HL-60 (cell line): ENCODE measurements around the gene IL17RB.

Experiments used
- DNase-seq, 2 experiments: peaks; one replicate each; pipeline ENCODE4 v3.0.0-alpha.2; 2010 to 2020; ENCODE audit warnings: low read depth in 1 of 2, low spot score in 1 of 2
- H3K27ac ChIP-seq: fragments of 250-450 bp; sonication (Bioruptor Pico); replicated peaks from 2 replicates; pipeline ENCODE4 v1.5.1; 2020; ENCODE audit warnings: mild to moderate bottlenecking, moderate library complexity
- H3K27me3 ChIP-seq: fragments of 250-450 bp; sonication (Bioruptor Pico); 2 replicates; pipeline ENCODE4 v1.5.1; 2021; ENCODE audit warnings: mild to moderate bottlenecking, moderate library complexity; ENCODE audit not compliant: insufficient read depth, poor library complexity, severe bottlenecking
- H3K4me3 ChIP-seq: replicated peaks from 2 replicates; pipeline ENCODE4 v1.5.1; 2011; ENCODE audit warnings: mild to moderate bottlenecking, control low read depth, low read length; ENCODE audit not compliant: insufficient read depth
- GABPA ChIP-seq: IDR thresholded peaks from 2 replicates; pipeline ENCODE4 v1.6.1; 2012; ENCODE audit warnings: low read depth
- POLR2AphosphoS5 ChIP-seq: IDR thresholded peaks from 2 replicates; pipeline ENCODE4 v1.6.1; 2012; ENCODE audit warnings: low read depth
- SPI1 ChIP-seq: IDR thresholded peaks from 2 replicates; pipeline ENCODE4 v1.6.1; 2012; ENCODE audit warnings: low read depth, mild to moderate bottlenecking, borderline replicate concordance
- TF ChIP-seq, protein P1 (sequence below): IDR thresholded peaks from one replicate; pipeline ENCODE4 v1.5.1; 2011; ENCODE audit warnings: low read length, control low read depth, inconsistent platforms; ENCODE audit not compliant: insufficient read depth
- TF ChIP-seq, protein P2 (sequence below): IDR thresholded peaks from 2 replicates; pipeline ENCODE4 v1.6.1; 2012; ENCODE audit warnings: low read depth; ENCODE audit not compliant: insufficient replicate concordance

Gene IL17RB

DNA sequence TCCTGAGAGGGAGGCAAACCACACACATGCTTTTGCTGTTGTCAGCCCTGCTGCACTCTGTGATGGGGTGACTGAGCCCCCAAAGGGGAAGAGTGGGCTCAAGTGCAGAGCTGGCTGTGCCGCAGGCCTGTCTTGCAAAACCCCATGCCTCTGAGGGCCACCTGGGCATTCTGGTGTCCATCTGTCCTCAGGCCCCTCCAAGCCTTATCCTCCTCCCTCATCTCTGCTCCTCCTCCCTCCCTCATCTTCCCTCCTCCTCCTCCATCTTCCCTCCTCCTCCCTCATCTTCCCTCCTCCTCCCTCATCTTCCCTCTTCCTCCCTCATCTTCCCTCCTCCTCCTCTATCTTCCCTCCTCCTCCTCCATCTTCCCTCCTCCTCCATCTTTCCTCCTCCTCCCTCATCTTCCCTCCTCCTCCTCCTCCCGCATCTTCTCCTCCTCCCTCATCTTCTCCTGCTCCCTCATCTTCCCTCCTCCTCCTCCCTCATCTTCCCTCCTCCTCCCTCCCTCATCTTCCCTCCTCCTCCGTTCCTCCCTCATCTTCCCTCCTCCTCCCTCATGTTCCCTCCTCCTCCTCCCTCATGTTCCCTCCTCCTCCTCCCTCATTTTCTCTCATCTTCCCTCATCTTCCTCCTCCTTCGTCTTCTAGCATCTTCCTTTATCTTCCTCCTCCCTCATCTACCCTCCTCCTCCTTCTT lies 40.8 kb upstream of the IL17RB start:
- DNase-seq: no peak
- TF ChIP-seq SPI1: no peak
- TF ChIP-seq POLR2AphosphoS5: no peak
- no peak for TF ChIP-seq GABPA
- TF ChIP-seq, protein P1, sequence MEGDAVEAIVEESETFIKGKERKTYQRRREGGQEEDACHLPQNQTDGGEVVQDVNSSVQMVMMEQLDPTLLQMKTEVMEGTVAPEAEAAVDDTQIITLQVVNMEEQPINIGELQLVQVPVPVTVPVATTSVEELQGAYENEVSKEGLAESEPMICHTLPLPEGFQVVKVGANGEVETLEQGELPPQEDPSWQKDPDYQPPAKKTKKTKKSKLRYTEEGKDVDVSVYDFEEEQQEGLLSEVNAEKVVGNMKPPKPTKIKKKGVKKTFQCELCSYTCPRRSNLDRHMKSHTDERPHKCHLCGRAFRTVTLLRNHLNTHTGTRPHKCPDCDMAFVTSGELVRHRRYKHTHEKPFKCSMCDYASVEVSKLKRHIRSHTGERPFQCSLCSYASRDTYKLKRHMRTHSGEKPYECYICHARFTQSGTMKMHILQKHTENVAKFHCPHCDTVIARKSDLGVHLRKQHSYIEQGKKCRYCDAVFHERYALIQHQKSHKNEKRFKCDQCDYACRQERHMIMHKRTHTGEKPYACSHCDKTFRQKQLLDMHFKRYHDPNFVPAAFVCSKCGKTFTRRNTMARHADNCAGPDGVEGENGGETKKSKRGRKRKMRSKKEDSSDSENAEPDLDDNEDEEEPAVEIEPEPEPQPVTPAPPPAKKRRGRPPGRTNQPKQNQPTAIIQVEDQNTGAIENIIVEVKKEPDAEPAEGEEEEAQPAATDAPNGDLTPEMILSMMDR: no peak
- TF ChIP-seq, protein P2, sequence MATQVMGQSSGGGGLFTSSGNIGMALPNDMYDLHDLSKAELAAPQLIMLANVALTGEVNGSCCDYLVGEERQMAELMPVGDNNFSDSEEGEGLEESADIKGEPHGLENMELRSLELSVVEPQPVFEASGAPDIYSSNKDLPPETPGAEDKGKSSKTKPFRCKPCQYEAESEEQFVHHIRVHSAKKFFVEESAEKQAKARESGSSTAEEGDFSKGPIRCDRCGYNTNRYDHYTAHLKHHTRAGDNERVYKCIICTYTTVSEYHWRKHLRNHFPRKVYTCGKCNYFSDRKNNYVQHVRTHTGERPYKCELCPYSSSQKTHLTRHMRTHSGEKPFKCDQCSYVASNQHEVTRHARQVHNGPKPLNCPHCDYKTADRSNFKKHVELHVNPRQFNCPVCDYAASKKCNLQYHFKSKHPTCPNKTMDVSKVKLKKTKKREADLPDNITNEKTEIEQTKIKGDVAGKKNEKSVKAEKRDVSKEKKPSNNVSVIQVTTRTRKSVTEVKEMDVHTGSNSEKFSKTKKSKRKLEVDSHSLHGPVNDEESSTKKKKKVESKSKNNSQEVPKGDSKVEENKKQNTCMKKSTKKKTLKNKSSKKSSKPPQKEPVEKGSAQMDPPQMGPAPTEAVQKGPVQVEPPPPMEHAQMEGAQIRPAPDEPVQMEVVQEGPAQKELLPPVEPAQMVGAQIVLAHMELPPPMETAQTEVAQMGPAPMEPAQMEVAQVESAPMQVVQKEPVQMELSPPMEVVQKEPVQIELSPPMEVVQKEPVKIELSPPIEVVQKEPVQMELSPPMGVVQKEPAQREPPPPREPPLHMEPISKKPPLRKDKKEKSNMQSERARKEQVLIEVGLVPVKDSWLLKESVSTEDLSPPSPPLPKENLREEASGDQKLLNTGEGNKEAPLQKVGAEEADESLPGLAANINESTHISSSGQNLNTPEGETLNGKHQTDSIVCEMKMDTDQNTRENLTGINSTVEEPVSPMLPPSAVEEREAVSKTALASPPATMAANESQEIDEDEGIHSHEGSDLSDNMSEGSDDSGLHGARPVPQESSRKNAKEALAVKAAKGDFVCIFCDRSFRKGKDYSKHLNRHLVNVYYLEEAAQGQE: no peak
- Histone ChIP-seq H3K4me3 (no peak overlapping the region), H3K27me3 (no peaks in the 10 kb centered on the region), H3K27ac (no peak overlapping the region)

DNA sequence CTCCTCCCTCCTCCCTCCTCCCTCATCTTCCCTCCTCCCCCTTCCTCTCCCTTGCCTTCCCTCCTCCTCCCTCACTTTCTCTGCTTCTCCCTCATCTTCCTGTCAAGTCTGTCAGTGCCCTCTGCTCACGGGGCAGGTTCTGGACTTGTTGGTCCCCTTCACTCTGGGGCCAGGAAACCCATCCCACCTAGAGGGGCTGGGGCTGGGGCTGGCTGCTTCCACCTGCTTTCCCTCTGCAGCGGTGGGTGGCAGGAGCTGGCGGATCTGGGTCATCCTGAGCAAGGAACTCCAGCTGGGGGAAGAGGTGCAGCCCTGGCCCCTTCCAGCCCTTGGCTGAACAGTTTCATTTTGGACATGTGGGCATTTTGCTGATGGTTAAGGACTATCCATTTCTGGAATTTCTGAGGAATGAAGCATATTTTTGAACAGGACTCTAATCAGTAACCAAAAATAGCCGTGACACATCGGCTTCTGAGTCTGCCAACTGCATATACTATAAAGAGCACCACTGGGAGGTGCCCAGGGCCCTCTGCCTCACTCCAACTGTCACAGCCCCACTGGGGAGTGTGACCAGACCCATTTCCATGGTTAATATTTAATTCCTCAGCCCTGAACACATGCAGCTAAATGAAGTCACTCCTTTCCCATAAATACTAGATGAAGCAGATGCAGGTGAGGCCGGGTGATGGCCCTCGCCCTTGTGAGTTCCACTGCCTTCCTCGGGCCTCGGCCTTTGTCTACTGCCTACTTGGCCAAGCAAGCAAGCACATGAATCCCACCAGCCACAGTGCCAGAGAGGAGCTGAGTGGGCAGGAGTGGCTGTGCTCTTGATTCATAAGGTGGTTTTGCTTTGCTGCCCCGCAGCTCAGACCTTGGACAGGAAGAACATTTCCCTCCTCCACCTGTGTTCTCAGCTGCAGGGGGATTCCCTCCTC lies 39.9 kb upstream of the IL17RB start:
- TF ChIP-seq SPI1 (no peak), GABPA (no peak)
- TF ChIP-seq, protein P1: no peak
- TF ChIP-seq, protein P2: no peak
- H3K27ac ChIP-seq: no peak overlapping the region
- H3K27me3 ChIP-seq: no peaks in the 10 kb centered on the region
- no peak for DNase-seq
- H3K4me3 ChIP-seq: no peak overlapping the region

DNA sequence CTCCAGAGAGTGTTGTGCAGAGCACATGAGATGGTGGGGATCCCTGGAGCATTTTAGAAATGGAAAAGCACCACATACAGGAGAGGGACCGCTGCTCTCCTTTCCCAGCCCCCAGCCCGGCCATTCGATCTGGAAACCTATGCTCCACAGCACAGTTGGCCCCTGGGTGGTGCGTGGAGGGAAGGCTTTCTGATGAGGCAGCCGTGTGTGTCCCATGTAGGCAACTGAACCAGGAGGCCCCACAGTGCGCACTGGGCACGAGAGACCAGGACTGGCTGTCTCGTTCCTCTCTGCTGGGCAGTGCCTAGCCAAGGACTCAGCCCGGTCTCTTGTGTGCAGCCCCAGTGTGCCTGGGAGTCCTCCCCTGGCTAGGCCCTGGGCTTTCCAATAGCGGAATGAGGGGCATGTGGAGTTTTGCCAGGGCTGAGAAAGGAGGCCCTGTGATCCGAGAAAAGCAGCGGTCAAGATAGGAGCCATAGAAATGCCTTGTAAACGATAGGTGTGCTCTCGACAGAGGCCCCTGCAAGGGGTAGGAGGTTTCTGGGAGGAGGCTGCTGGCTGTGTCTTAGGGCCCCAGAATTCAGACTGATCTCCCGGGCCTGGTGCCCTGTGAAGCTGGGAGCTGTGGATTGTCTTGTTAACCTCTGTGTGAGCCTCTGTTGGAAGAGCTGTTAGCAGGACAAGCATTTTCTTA lies 39.1 kb upstream of the IL17RB start:
- Histone ChIP-seq H3K27ac (no peak overlapping the region), H3K27me3 (no peaks in the 10 kb centered on the region), H3K4me3 (no peak overlapping the region)
- DNase-seq: no peak
- TF ChIP-seq, protein P2: no peak
- TF ChIP-seq, protein P1: no peak
- TF ChIP-seq POLR2AphosphoS5: no peak
- no peak for TF ChIP-seq SPI1
- TF ChIP-seq GABPA: no peak
